ENCODE measurements around the gene PRR16.

Gene PRR16

GRCh38 chr5:120463006-120463680 is 957 bp upstream of the PRR16 start:
- DNase-seq (ENCODE audit: low read depth): no peak

- DNase-seq (ENCODE audit: low read depth): no peak
Observed at GRCh38 chr5:120464627-120465435, 731 bp downstream of the PRR16 start.

DNA sequence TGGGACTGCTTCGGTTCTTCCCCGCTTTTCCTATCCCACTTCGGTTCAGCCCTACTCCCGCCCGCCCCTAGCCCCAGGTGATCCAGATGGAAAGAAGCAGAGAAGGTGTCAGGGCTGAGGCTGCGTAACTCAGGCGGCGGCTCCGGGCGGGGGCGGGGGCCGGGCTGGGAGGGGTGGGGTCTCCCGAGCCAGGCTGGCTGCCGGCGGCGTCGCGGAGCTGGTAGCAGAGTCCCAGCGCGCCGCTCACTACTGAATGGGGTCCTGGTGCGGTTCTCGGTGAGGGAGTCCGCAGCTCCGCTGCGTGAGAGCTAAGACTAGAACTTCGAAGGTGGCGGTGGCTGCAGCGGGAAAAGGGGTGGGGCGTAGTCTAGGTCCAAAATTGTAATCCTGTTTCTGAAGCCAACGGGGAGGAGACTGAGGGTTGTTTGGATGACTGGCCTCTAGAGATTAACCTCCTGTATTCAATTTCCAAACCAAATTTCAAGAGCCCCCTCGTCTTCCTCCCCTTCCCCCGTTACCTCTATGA is 1.4 kb downstream of the PRR16 start:
- no peak for DNase-seq (ENCODE audit: low read depth)

DNA sequence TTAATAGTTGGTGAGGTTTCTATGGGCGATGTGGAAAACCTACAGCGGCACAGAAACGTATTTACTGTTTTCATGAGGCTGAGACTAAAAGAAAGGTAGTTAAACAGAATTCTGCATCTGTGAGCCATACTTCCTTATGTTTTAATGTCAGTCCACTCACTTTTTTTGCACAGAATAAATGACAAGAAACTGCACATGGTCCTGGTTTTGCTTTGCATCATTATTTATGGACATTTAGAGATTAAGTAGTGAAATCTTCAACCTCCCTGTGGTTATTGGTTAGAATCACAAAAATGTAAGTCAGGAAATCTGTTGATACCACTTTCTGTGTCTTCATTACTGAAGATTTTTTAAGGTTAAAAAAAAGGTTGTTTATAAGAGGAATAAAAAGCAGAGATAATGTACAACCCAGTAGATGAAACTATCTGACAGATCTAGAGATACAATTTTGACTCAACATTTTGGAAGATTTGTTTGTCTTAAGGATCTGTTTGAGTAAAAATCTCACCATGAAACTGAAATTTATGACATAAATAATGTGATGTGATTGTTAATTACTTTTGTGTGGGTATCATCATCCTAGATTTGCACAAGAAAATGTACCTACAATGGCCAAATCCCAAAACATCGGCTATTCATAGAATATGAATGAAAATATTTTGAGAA is 2.4 kb downstream of the PRR16 start:
- no peak for DNase-seq (ENCODE audit: low read depth)

DNA sequence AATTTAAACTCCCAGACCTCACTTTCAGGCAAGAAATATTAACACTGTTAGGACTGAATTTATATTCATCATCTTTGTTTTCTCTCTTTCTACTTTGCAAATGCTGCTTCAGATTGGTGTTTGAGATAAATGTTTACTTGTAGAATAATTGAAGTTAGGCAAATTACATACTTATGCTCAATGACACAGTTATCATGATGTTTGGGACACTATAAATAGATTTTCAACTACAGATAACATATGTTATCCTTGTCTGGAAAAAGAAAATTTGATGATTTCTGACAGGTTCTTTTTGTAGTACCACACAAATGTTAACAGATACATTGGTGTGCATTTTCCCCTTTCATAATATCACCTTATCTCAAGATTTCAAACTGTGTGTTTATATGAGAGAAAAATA is 7.9 kb downstream of the PRR16 start:
- no peak for DNase-seq (ENCODE audit: low read depth)

GRCh38 chr5:120472911-120473310 is 8.8 kb downstream of the PRR16 start:
- no peak for DNase-seq (ENCODE audit: low read depth)

GRCh38 chr5:120473332-120473731 is 9.2 kb downstream of the PRR16 start:
- no peak for DNase-seq (ENCODE audit: low read depth)

GRCh38 chr5:120476063-120476462 is 12.0 kb downstream of the PRR16 start:
- DNase-seq (ENCODE audit: low read depth): no peak

DNA sequence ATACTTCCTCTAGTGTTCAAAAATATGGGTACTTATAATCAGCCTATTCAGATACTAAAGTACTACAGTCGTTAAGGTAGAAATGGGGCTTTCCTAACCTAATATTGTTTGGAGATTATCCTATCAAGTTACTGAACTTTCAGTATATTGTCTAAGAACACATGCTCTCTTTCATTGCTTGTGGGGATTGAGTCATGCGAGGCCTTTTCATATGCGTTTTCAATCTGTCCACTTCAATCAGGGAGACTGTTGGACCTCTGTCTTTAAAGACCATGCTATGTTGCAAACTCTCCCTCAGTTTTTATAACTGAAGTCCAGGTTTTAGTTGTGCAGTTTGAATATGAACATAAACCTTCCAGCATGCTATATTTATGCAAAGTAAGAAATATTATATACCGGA is 15.0 kb downstream of the PRR16 start:
- no peak for DNase-seq (ENCODE audit: low read depth)

- DNase-seq (ENCODE audit: low read depth): no peak
Observed at GRCh38 chr5:120499876-120500563, 35.9 kb downstream of the PRR16 start.

GRCh38 chr5:120502531-120502930 is 38.4 kb downstream of the PRR16 start:
- no peak for DNase-seq (ENCODE audit: low read depth)

GRCh38 chr5:120503341-120503740 is 39.2 kb downstream of the PRR16 start:
- DNase-seq (ENCODE audit: low read depth): no peak

DNA sequence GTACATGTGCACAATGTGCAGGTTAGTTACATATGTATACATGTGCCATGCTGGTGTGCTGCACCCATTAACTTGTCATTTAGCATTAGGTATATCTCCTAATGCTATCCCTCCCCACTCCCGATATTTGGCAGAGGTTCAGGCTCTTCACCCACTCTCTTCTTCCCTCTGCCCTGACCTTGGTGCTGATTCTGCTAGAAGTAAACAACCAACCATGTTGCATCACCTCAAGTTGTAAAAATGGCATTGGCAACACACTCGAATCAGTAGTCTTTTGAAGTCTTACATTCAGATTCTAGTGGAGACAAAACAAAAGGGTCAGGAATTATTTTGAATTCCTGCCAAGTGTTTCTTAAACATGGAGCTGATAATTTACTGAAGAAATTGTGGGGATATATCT is 40.0 kb downstream of the PRR16 start:
- DNase-seq (ENCODE audit: low read depth): no peak

GRCh38 chr5:120507197-120507596 is 43.1 kb downstream of the PRR16 start:
- DNase-seq (ENCODE audit: low read depth): no peak

GRCh38 chr5:120507800-120508463 is 43.8 kb downstream of the PRR16 start:
- DNase-seq (ENCODE audit: low read depth): no peak

GRCh38 chr5:120509053-120509452 is 45.0 kb downstream of the PRR16 start:
- DNase-seq (ENCODE audit: low read depth): no peak

DNA sequence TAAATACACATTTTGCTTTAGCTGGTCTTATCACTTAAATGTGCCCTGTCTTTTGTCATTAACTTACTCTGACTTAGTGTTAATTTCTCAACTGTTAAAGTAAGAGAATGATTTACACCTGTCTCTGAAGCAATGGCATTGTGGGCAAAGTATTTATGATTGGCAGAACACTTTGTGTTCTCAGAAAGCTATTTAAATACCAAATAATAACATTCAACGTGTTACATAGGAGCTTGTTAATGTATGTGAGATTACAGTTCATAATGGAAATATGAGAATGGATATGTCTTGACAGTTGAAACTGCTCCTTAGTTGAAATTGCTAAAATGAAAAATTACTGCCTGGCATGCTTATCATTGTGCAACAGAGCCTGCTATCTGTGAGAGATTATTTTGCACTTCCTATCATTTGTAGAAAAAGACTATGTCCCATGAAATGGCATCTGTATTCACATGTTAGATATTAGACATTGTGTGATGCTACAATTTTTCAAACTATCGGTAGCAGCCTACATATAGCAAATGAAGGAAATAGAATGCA is 46.1 kb downstream of the PRR16 start:
- DNase-seq (ENCODE audit: low read depth): no peak

- no peak for DNase-seq (ENCODE audit: low read depth)
Observed at GRCh38 chr5:120510994-120511686, 47.0 kb downstream of the PRR16 start.

DNA sequence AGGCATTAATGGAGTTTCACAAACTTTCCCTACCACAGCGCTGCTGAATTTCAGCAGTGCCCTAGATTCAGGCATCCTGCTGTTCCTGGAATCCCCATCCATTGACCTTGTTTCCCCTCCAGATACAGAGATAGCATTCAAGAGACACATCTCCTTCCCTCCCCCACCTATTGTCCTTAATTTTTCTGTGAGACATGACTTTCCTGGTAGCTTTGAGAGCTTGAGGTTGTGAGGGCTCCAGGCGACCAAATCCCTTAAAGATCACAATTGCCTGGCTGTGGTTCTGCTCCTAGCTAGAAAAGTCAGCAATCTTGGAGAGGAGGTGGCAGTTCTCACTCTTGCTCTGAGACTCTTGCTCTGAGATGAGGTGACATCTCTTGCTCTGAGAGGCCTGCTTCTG is 48.0 kb downstream of the PRR16 start:
- no peak for DNase-seq (ENCODE audit: low read depth)

DNA sequence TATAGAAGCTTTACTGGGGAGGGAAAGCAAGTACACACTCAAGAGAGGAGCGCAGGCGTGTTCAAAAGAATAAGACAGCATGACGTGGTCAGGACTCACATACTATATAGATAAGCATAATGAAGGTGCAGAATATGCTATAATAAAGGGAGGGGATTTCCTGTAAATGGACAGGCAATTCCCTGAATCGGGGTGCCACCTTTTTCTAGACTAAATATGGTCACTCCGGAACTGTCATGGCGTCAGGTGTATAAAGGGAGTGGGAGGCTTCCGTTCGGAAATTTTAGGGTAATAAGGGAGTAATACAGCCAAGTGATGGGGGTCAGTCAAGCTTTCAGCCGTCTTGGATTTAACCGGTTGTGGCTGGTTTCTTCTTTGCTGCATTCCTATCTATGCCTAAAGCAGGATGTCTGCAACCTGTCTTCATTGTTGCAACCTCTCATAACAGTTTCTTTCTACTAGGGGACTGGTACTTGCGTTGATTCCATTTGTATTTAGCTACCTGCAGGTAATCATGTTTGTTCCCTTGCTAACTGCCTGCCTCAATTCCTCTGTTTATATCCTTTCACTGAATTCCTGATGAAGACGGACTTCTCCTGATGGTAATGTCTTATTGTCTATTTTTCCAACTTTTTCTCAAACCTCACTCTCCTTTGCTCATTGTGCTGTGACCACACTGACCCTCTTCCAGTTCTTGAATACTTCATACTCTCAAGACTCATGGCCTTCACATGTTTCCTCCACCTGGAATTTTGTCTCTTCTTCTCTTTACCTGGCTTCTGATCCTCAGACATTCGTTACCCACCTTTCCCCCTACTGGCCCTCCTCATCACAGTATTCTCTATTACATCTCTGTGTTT is 48.9 kb downstream of the PRR16 start:
- DNase-seq (ENCODE audit: low read depth): no peak
